GM19099 (cell line): ENCODE data around the gene UHRF2.

Source experiments
- POLR2A ChIP-seq: IDR thresholded peaks from 3 replicates; pipeline ENCODE4 v1.6.1; 2011; ENCODE audit warnings: low read depth; ENCODE audit not compliant: insufficient read length; ENCODE audit errors: extremely low read depth

Gene UHRF2

GRCh38 chr9:6412487-6413364, at the start of gene UHRF2:
TSS of gene UHRF2 (plus strand) at chr9:6413199. CDS start at chr9:6413491, 292 bp downstream.
- peak; percentile 96 for TF ChIP-seq POLR2A

DNA sequence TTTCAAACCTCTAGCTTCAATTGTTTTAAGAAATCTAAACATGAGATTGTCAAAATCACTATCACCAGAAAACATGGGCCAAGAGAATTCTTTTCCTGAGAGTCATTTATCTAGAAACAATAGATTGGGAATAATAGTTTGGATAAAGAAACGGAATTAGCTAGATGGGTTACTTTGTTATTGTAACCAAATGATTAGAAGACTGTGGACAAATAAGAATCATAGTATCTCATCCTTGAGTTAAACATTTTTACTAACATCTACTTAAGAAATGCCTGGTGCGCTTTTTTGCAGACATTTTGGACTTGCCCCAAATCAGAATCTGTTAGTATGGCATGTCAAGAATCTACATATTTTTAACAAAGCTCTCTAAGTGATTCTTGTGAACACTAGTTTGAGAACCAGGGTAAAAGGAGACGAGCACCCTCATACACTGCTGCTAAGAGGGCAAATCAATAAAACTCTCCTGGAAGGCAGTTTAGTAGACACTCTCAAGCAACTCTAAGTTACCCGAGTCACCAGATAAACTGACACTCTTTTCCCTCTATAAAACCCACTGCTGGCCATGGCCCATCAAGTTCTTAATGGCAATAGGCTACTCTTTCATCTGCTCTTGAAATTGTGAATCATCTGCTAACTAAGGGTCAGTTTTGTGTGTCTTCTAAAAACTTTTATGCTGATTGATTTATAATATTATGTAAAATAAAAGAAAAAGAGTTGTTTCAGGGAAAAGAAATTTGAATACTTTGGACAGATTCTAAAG, 45.7 kb upstream of the UHRF2 start:
- no peak for TF ChIP-seq POLR2A

- no peak for TF ChIP-seq POLR2A
Measured at GRCh38 chr9:6368831-6369230, 44.2 kb upstream of the UHRF2 start.

DNA sequence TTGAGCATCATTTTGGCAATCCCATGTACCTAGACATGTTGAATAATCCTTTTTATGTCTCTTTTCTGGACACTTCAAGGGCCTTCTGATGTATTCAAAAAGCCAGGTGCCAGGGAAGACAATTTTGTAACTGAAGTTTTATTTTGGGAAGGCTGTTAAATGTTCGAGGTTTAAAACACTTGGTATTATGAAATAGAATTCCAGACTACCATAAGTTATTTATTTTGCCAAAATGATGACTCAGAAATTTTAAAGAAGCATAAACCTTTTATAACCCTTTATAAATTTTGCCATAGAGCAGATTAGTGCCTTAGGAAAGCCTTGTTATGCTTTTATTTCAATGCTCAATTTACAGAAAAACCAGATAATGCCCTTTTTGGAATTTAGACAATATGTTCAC, 30.3 kb upstream of the UHRF2 start:
- no peak for TF ChIP-seq POLR2A

GRCh38 chr9:6383551-6384225, 29.3 kb upstream of the UHRF2 start:
- no peak for TF ChIP-seq POLR2A

- no peak for TF ChIP-seq POLR2A
Measured at GRCh38 chr9:6384732-6385131, 28.3 kb upstream of the UHRF2 start.

DNA sequence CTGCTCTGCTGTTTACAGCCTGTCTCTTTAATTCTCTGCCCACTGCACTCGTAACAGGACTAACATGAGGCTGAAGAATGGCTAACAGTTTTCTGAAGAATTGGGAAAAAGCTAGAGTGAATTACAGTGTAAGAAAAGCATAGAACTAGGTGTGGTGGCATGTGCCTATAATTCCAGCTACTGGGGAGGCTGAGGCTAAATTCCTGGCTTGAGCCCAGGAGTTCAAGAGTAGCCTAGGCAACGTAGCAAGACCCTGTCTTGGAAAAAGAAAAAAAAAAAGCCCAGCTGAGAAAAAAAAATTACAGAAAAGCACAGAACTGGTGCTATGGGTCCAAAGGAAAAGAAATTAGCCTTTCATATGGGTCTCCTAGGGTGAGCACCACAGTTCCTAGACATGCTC, 13.9 kb upstream of the UHRF2 start:
- TF ChIP-seq POLR2A = no peak

GRCh38 chr9:6405371-6405770, 7.6 kb upstream of the UHRF2 start:
- TF ChIP-seq POLR2A = no peak

- no peak for TF ChIP-seq POLR2A
Measured at GRCh38 chr9:6407778-6408177, 5.2 kb upstream of the UHRF2 start.

DNA sequence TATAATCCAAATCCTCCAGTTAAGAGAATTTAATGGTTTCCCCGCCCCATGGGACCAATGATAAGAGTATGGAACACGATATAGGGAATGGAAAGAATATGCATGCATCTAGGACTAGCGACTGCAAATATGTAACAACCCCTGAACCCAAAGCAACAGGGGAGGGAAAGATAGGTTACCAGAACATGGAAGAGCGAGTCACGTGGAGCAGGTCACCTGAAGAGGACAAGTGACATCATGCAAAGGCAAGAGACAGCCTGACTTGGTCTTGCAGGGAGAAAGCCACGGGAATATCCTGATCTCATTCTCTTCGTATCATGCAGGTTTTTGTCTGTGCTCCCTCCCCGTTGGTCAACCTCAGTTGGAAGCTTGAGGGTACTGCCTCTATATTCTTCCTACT, 4.7 kb upstream of the UHRF2 start:
- TF ChIP-seq POLR2A = no peak

GRCh38 chr9:6409811-6410210, 3.2 kb upstream of the UHRF2 start:
- TF ChIP-seq POLR2A = no peak

DNA sequence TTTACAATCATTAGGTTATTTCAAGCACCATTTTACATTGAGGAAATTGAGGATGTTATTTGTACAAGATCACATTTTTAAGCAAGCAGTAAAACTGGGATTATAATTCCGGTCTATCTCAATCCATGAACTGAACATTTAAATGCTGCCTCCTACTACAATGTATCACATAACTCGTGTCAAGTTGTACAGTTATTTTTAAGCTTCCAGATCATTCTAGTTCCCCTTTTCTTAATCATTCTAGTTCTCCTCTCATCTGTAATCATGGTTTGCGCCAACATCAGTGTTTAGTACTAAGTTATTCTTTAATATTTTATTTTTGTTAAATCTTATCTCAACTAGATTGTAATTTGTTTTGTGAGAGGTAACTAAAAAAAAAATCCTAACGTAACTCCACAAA, 2.4 kb upstream of the UHRF2 start:
- no peak for TF ChIP-seq POLR2A

GRCh38 chr9:6413365-6414246, 607 bp downstream of the UHRF2 start:
- TF ChIP-seq POLR2A = no peak

GRCh38 chr9:6414247-6414641, 1.2 kb downstream of the UHRF2 start:
- TF ChIP-seq POLR2A = no peak

GRCh38 chr9:6415266-6415665, 2.3 kb downstream of the UHRF2 start:
- no peak for TF ChIP-seq POLR2A

- no peak for TF ChIP-seq POLR2A
Measured at GRCh38 chr9:6417186-6417585, 4.2 kb downstream of the UHRF2 start.
